ENCODE results near the gene ERN1. TPM values are rescaled to one million over a fixed set of nuclear protein-coding genes. Genes with fewer than 3 reads are reported as not detected.
A peak's percentile ranks its signal among the peaks of the same experiment; 100 is the strongest.

ERN1 gene
- total and polyA plus RNA-seq, 2 of the 13 experiments (the other 11 are each of a cell fraction or from before 2014, with no cell fraction given): 6.0 to 12.7 TPM

DNA sequence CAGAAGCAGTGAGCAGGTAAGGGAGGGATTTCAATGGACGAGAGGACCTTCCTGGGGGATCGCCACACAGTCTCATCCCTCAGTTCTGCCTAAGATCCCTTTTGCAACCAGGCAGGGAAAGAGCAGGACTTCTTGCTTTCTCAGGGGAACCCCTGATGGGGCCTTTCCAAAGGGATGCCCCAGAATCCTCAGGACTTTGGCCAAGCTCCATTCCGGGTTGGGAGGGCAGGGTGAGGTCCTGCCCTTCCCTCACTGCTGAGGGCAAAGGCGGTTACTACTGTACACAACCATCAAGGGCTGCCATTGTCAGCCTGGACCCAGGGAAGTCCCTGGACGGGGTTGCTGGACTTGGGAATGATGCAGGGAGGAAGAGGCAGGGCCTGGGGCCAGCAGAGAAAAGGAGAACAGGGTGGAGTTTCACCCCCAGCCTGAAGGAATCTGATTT lies 122.1 kb downstream of the ERN1 start (continued):
- no peak for TF ChIP-seq ZC3H13 (CRISPR knock-in tag; IDR thresholded peaks at IDR 0.05)
- TF ChIP-seq PCBP2 (optimal IDR thresholded peaks at IDR 0.05; ENCODE audit: low read depth, low read length, poor library complexity, severe bottlenecking): no peak
- TF ChIP-seq JUND (CRISPR knock-in tag; IDR thresholded peaks at IDR 0.05): no peak
- TF ChIP-seq CREM (IDR thresholded peaks at IDR 0.05): no peak; the same call in 1 of the 2 replicates
- TF ChIP-seq CREM (CRISPR knock-in tag; IDR thresholded peaks at IDR 0.05): no peak
- TF ChIP-seq FOXK1 (CRISPR knock-in tag; IDR thresholded peaks at IDR 0.05; ENCODE audit: borderline replicate concordance, low read depth): no peak
- TF ChIP-seq, protein P1, sequence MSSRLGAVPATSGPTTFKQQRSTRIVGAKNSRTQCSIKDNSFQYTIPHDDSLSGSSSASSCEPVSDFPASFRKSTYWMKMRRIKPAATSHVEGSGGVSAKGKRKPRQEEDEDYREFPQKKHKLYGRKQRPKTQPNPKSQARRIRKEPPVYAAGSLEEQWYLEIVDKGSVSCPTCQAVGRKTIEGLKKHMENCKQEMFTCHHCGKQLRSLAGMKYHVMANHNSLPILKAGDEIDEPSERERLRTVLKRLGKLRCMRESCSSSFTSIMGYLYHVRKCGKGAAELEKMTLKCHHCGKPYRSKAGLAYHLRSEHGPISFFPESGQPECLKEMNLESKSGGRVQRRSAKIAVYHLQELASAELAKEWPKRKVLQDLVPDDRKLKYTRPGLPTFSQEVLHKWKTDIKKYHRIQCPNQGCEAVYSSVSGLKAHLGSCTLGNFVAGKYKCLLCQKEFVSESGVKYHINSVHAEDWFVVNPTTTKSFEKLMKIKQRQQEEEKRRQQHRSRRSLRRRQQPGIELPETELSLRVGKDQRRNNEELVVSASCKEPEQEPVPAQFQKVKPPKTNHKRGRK (CRISPR knock-in tag; IDR thresholded peaks at IDR 0.05): no peak
- TF ChIP-seq, protein P2, sequence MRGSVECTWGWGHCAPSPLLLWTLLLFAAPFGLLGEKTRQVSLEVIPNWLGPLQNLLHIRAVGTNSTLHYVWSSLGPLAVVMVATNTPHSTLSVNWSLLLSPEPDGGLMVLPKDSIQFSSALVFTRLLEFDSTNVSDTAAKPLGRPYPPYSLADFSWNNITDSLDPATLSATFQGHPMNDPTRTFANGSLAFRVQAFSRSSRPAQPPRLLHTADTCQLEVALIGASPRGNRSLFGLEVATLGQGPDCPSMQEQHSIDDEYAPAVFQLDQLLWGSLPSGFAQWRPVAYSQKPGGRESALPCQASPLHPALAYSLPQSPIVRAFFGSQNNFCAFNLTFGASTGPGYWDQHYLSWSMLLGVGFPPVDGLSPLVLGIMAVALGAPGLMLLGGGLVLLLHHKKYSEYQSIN (CRISPR knock-in tag; IDR thresholded peaks at IDR 0.05; ENCODE audit: borderline replicate concordance): no peak
- peak; percentile 62; the same call in 1 of the 2 replicates for TF ChIP-seq POGZ (CRISPR knock-in tag; IDR thresholded peaks at IDR 0.05)
- TF ChIP-seq HIVEP1 (CRISPR knock-in tag; IDR thresholded peaks at IDR 0.05): peak; percentile 89
- no peak for TF ChIP-seq ZNF7 (CRISPR knock-in tag; IDR thresholded peaks at IDR 0.05)
- TF ChIP-seq ZNF496 (CRISPR knock-in tag; IDR thresholded peaks at IDR 0.05; ENCODE audit: insufficient replicate concordance): no peak
- TF ChIP-seq, protein P3, sequence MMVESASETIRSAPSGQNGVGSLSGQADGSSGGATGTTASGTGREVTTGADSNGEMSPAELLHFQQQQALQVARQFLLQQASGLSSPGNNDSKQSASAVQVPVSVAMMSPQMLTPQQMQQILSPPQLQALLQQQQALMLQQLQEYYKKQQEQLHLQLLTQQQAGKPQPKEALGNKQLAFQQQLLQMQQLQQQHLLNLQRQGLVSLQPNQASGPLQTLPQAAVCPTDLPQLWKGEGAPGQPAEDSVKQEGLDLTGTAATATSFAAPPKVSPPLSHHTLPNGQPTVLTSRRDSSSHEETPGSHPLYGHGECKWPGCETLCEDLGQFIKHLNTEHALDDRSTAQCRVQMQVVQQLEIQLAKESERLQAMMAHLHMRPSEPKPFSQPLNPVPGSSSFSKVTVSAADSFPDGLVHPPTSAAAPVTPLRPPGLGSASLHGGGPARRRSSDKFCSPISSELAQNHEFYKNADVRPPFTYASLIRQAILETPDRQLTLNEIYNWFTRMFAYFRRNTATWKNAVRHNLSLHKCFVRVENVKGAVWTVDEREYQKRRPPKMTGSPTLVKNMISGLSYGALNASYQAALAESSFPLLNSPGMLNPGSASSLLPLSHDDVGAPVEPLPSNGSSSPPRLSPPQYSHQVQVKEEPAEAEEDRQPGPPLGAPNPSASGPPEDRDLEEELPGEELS (CRISPR knock-in tag; IDR thresholded peaks at IDR 0.05): peak; percentile 64; the same call in 1 of the 2 replicates
- TF ChIP-seq KLF11 (CRISPR knock-in tag; IDR thresholded peaks at IDR 0.05): no peak
- TF ChIP-seq KAT2B (IDR thresholded peaks at IDR 0.05; ENCODE audit: borderline replicate concordance, low read depth, low read length): no peak
- TF ChIP-seq MTA3 (CRISPR knock-in tag; IDR thresholded peaks at IDR 0.05): no peak
- TF ChIP-seq BRCA1 (CRISPR knock-in tag; IDR thresholded peaks at IDR 0.05): no peak
- TF ChIP-seq MEIS2 (CRISPR knock-in tag; IDR thresholded peaks at IDR 0.05): 0 out of 2 replicates have a peak, but pooled peaks have one; percentile 28
- no peak for TF ChIP-seq RBFOX2 (IDR thresholded peaks at IDR 0.05; ENCODE audit: low read depth, low read length)
- TF ChIP-seq RNF2 (conservative IDR thresholded peaks at IDR 0.05; ENCODE audit: low read depth): no peak
- TF ChIP-seq ZNF660 (CRISPR knock-in tag; IDR thresholded peaks at IDR 0.05; ENCODE audit: borderline replicate concordance, low read depth): no peak
- TF ChIP-seq ZNF253 (CRISPR knock-in tag; IDR thresholded peaks at IDR 0.05; ENCODE audit: borderline replicate concordance): no peak
- no peak for TF ChIP-seq ZBTB38 (CRISPR knock-in tag; IDR thresholded peaks at IDR 0.05)
- no peak for TF ChIP-seq NFIB (CRISPR knock-in tag; IDR thresholded peaks at IDR 0.05; ENCODE audit: borderline replicate concordance)
- no peak for TF ChIP-seq SOX6 (IDR thresholded peaks at IDR 0.05)
- peak; percentile 59; the same call in 1 of the 2 replicates for TF ChIP-seq SOX6 (CRISPR knock-in tag; IDR thresholded peaks at IDR 0.05)
- TF ChIP-seq, protein P4, sequence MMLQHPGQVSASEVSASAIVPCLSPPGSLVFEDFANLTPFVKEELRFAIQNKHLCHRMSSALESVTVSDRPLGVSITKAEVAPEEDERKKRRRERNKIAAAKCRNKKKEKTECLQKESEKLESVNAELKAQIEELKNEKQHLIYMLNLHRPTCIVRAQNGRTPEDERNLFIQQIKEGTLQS (CRISPR knock-in tag; IDR thresholded peaks at IDR 0.05): no peak
- TF ChIP-seq CENPX (CRISPR knock-in tag; IDR thresholded peaks at IDR 0.05): no peak
- TF ChIP-seq ELF3 (CRISPR knock-in tag; IDR thresholded peaks at IDR 0.05): peak; percentile 49
- no peak for TF ChIP-seq RARG (CRISPR knock-in tag; IDR thresholded peaks at IDR 0.05; ENCODE audit: low read depth)

All from HepG2 (cell line).